Neural cell (in vitro differentiated cells): ENCODE results near the gene MSLN. TPM values are rescaled to one million over a fixed set of nuclear protein-coding genes. Genes with fewer than 3 reads are reported as not detected.

Experiments used
- H2AFZ ChIP-seq: fragments of 200-600, 300-800 bp; sonication (generic), shearing (Covaris generic); 2 replicates; pipeline ENCODE4 v1.6.0; 2014; ENCODE audit warnings: low read depth, mild to moderate bottlenecking, antibody characterized with exemption, low read length, moderate library complexity
- H3F3A ChIP-seq: fragments of 200-600 bp; shearing (Covaris generic); 2 replicates; pipeline ENCODE4 v1.6.1; 2016; ENCODE audit warnings: mild to moderate bottlenecking, moderate library complexity, mixed read lengths, antibody characterized with exemption, low read length; ENCODE audit not compliant: insufficient read depth, poor library complexity, severe bottlenecking
- H3K27ac ChIP-seq: fragments of 200-600, 300-800 bp; sonication (generic), shearing (Covaris generic); 2 replicates; pipeline ENCODE4 v1.5.1; 2014; ENCODE audit warnings: mild to moderate bottlenecking, low read length, moderate library complexity
- H3K27me3 ChIP-seq: fragments of 300-800, 200-600 bp; sonication (generic), shearing (Covaris generic); 2 replicates; pipeline ENCODE4 v1.6.0; 2014; ENCODE audit warnings: mild to moderate bottlenecking, low read depth, low read length, moderate library complexity; ENCODE audit not compliant: insufficient read depth
- H3K36me3 ChIP-seq: fragments of 300-800, 200-600 bp; sonication (generic), shearing (Covaris generic); 2 replicates; pipeline ENCODE4 v1.5.1; 2014; ENCODE audit warnings: mild to moderate bottlenecking, antibody characterized with exemption, low read length, moderate library complexity; ENCODE audit not compliant: insufficient read depth
- H3K4me2 ChIP-seq: fragments of 300-800, 200-600 bp; sonication (generic), shearing (Covaris generic); 2 replicates; pipeline ENCODE4 v1.6.0; 2014; ENCODE audit warnings: mild to moderate bottlenecking, low read length
- H3K4me3 ChIP-seq: fragments of 300-800, 200-600 bp; sonication (generic), shearing (Covaris generic); 2 replicates; pipeline ENCODE4 v1.5.1; 2014; ENCODE audit warnings: mild to moderate bottlenecking, low read length, moderate library complexity
- H3K79me2 ChIP-seq: fragments of 200-600 bp; shearing (Covaris generic); replicated peaks from 2 replicates; pipeline ENCODE4 v1.6.0; 2014; ENCODE audit warnings: mild to moderate bottlenecking, low read length, moderate library complexity; ENCODE audit not compliant: insufficient read depth
- H3K9ac ChIP-seq: fragments of 300-800, 200-600 bp; sonication (generic), shearing (Covaris generic); 2 replicates; pipeline ENCODE4 v1.6.1; 2016; ENCODE audit warnings: mild to moderate bottlenecking, low read length, mixed read lengths
- H3K9me2 ChIP-seq: fragments of 200-600 bp; shearing (Covaris generic); 2 replicates; pipeline ENCODE4 v1.6.1; 2016; ENCODE audit warnings: mild to moderate bottlenecking, low read length, mixed read lengths; ENCODE audit not compliant: insufficient read depth
- H3K9me3 ChIP-seq: fragments of 200-600, 300-800 bp; sonication (generic), shearing (Covaris generic); 2 replicates; pipeline ENCODE4 v1.6.1; 2016; ENCODE audit warnings: mild to moderate bottlenecking, mixed run types, low read length, moderate library complexity, mixed read lengths
- H4K20me1 ChIP-seq: fragments of 200-600 bp; shearing (Covaris generic); 2 replicates; pipeline ENCODE4 v1.6.1; 2016; ENCODE audit warnings: mild to moderate bottlenecking, mixed run types; ENCODE audit not compliant: insufficient read depth
- EP300 ChIP-seq: fragments of 450-650 bp; conservative IDR thresholded peaks from 2 replicates; pipeline ENCODE4 v1.6.1; 2014; ENCODE audit warnings: antibody characterized with exemption, mild to moderate bottlenecking, moderate library complexity; ENCODE audit not compliant: poor library complexity, severe bottlenecking
- EZH2 ChIP-seq: fragments of 200-600, 300-800 bp; shearing (Covaris generic), sonication (generic); IDR thresholded peaks from 2 replicates; pipeline ENCODE4 v1.6.1; 2014; ENCODE audit warnings: antibody characterized with exemption, low read length, borderline replicate concordance, mild to moderate bottlenecking; ENCODE audit not compliant: insufficient read depth, poor library complexity, severe bottlenecking
- MXI1 ChIP-seq: fragments of 450-650 bp; conservative IDR thresholded peaks from 2 replicates; pipeline ENCODE4 v1.6.1; 2014; ENCODE audit warnings: antibody characterized with exemption, mild to moderate bottlenecking; ENCODE audit not compliant: poor library complexity, severe bottlenecking
- POLR2AphosphoS5 ChIP-seq: IDR thresholded peaks from 2 replicates; pipeline ENCODE4 v1.6.1; 2012
- RAD21 ChIP-seq: fragments of 450-650 bp; conservative IDR thresholded peaks from 2 replicates; pipeline ENCODE4 v1.6.1; 2014; ENCODE audit warnings: antibody characterized with exemption, mild to moderate bottlenecking, moderate library complexity
- REST ChIP-seq: IDR thresholded peaks from 2 replicates; pipeline ENCODE4 v1.6.1; 2012; ENCODE audit warnings: borderline replicate concordance
- SMC3 ChIP-seq: fragments of 450-650 bp; conservative IDR thresholded peaks from 2 replicates; pipeline ENCODE4 v1.6.1; 2014; ENCODE audit warnings: antibody characterized with exemption, mild to moderate bottlenecking, moderate library complexity; ENCODE audit not compliant: poor library complexity
- TAF1 ChIP-seq: IDR thresholded peaks from 2 replicates; pipeline ENCODE4 v1.6.1; 2012; ENCODE audit warnings: low read depth
- polyA plus RNA-seq: library from polyadenylated mRNA; depleted of rRNA; stranded (reverse); fragments of >200 nt; gene quantifications from 2 replicates; pipeline ENCODE4 v1.2.3, GENCODE V29; 2014

The MSLN gene
- polyA plus RNA-seq, 1 donor from 2014 or later, result 0.63 TPM

GRCh38 chr16:814974-815373, 54.4 kb downstream of the MSLN start:
- H3K27ac ChIP-seq, result no peak overlapping the region
- no peak for TF ChIP-seq MXI1
- no peak for TF ChIP-seq SMC3
- TF ChIP-seq REST, result no peak
- no peak for TF ChIP-seq POLR2AphosphoS5
- no peak for TF ChIP-seq TAF1
- no peak for TF ChIP-seq RAD21
- no peak for TF ChIP-seq EZH2
- no peak overlapping the region for H3K4me2 ChIP-seq
- H3K27me3 ChIP-seq, result no peaks in the 10 kb centered on the region
- H3K4me3 ChIP-seq, result no peak overlapping the region
- H3K36me3 ChIP-seq, result no peaks in the 10 kb centered on the region
- H3K79me2 ChIP-seq, result no peaks in the 10 kb centered on the region
- no peak overlapping the region for H2AFZ ChIP-seq
- no peaks in the 10 kb centered on the region for H3K9me3 ChIP-seq
- no peaks in the 10 kb centered on the region for H4K20me1 ChIP-seq
- H3K9me2 ChIP-seq, result no peaks in the 10 kb centered on the region
- H3F3A ChIP-seq, result no peaks in the 10 kb centered on the region
- no peak overlapping the region for H3K9ac ChIP-seq

- H3K27me3 ChIP-seq, result no peaks in the 10 kb centered on the region
- H2AFZ ChIP-seq, result no peak overlapping the region
- H3F3A ChIP-seq, result no peaks in the 10 kb centered on the region
- no peak overlapping the region for H3K4me2 ChIP-seq
- no peaks in the 10 kb centered on the region for H4K20me1 ChIP-seq
- no peak overlapping the region for H3K4me3 ChIP-seq
- no peaks in the 10 kb centered on the region for H3K79me2 ChIP-seq
- H3K9ac ChIP-seq, result no peak overlapping the region
- H3K27ac ChIP-seq, result no peak overlapping the region
- TF ChIP-seq RAD21 (no peak), EP300 (no peak), REST (no peak), POLR2AphosphoS5 (no peak), EZH2 (no peak), MXI1 (no peak)
- H3K9me2 ChIP-seq, result no peaks in the 10 kb centered on the region
- no peaks in the 10 kb centered on the region for H3K36me3 ChIP-seq
- no peaks in the 10 kb centered on the region for H3K9me3 ChIP-seq
Observed at GRCh38 chr16:815861-816260, 55.3 kb downstream of the MSLN start.
